ENCODE data around the gene LRRTM3. TPM values are rescaled to one million over a fixed set of nuclear protein-coding genes. Genes with fewer than 3 reads are reported as not detected.

LRRTM3 gene
- total RNA-seq, 2 experiments from 2014 or later: not detected

- H3K4me3 ChIP-seq (ENCODE audit: low read length): no peak overlapping the region
- Mint-ChIP-seq H3K36me3 (ENCODE audit: low read depth) (no peaks in the 10 kb centered on the region), H3K4me1 (ENCODE audit: low read depth) (no peaks in the 10 kb centered on the region), H3K4me3 (no peak overlapping the region), H3K27me3 (no peaks in the 10 kb centered on the region), H3K27ac (no peak overlapping the region), H3K9me3 (no peaks in the 10 kb centered on the region)
- ATAC-seq (ENCODE audit: poor library complexity) (no peak), DNase-seq (no peak)
- no peaks in the 10 kb centered on the region for H3K9me3 ChIP-seq (ENCODE audit: control insufficient read depth in 1 of 2, insufficient read depth in 1 of 2, low read length in 2 of 2)
- H3K27me3 ChIP-seq (ENCODE audit: control insufficient read depth in 1 of 2, insufficient read depth in 2 of 2, low read length in 2 of 2): no peaks in the 10 kb centered on the region
- no peak for TF ChIP-seq CTCF (IDR thresholded peaks at IDR 0.05)
- ChIA-PET POLR2A (no interaction called here), CTCF (interaction anchor here (1.2 kb wide), 1 partner anchor 20 kb away, joined by 3 read pairs; no protein-coding TSS in a partner anchor)
- intact Hi-C loops (cut with DNase I, micrococcal nuclease): no loop called here
- no peaks in the 10 kb centered on the region for H3K36me3 ChIP-seq (ENCODE audit: insufficient read depth, low read length)
- H3K4me1 ChIP-seq (ENCODE audit: insufficient read depth, low read length): no peaks in the 10 kb centered on the region
- H3K27ac ChIP-seq (ENCODE audit: low read depth in 1 of 2, low read length in 2 of 2): no peak overlapping the region
These were observed 15.7 kb downstream of the LRRTM3 start for GRCh38 chr10:66941491-66941890.

- no peak overlapping the region for H3K27ac ChIP-seq (ENCODE audit: low read depth in 1 of 2, low read length in 2 of 2)
- CTCF ChIA-PET: no interaction called here
- H3K4me3 Mint-ChIP-seq: no peak overlapping the region
- ATAC-seq (ENCODE audit: poor library complexity): no peak
- H3K27ac Mint-ChIP-seq: no peak overlapping the region
- no peaks in the 10 kb centered on the region for H3K27me3 Mint-ChIP-seq
- H3K27me3 ChIP-seq (ENCODE audit: control insufficient read depth in 1 of 2, insufficient read depth in 2 of 2, low read length in 2 of 2): no peaks in the 10 kb centered on the region
- H3K4me3 ChIP-seq (ENCODE audit: low read length): no peak overlapping the region
- no peaks in the 10 kb centered on the region for H3K9me3 ChIP-seq (ENCODE audit: control insufficient read depth in 1 of 2, insufficient read depth in 1 of 2, low read length in 2 of 2)
- H3K4me1 ChIP-seq (ENCODE audit: insufficient read depth, low read length): no peaks in the 10 kb centered on the region
- no peaks in the 10 kb centered on the region for H3K4me1 Mint-ChIP-seq (ENCODE audit: low read depth)
- intact Hi-C loops (cut with DNase I, micrococcal nuclease): no loop called here
- no peaks in the 10 kb centered on the region for H3K36me3 ChIP-seq (ENCODE audit: insufficient read depth, low read length)
- no peak for DNase-seq
- no peaks in the 10 kb centered on the region for H3K9me3 Mint-ChIP-seq
- POLR2A ChIA-PET: no interaction called here
- TF ChIP-seq CTCF (IDR thresholded peaks at IDR 0.05): no peak
- no peaks in the 10 kb centered on the region for H3K36me3 Mint-ChIP-seq (ENCODE audit: low read depth)
These were observed 16.6 kb downstream of the LRRTM3 start for GRCh38 chr10:66942407-66942806.

GRCh38 chr10:66943590-66943989 lies 17.8 kb downstream of the LRRTM3 start:
- H3K27ac ChIP-seq (ENCODE audit: low read depth in 1 of 2, low read length in 2 of 2): no peak overlapping the region
- Mint-ChIP-seq H3K27me3 (peaks cover 7% of the 10 kb centered on the region), H3K4me1 (ENCODE audit: low read depth) (no peaks in the 10 kb centered on the region), H3K36me3 (ENCODE audit: low read depth) (no peaks in the 10 kb centered on the region), H3K4me3 (no peak overlapping the region), H3K9me3 (peaks cover under 1% of the 10 kb centered on the region), H3K27ac (no peak overlapping the region)
- no peaks in the 10 kb centered on the region for H3K9me3 ChIP-seq (ENCODE audit: control insufficient read depth in 1 of 2, insufficient read depth in 1 of 2, low read length in 2 of 2)
- no peaks in the 10 kb centered on the region for H3K27me3 ChIP-seq (ENCODE audit: control insufficient read depth in 1 of 2, insufficient read depth in 2 of 2, low read length in 2 of 2)
- POLR2A ChIA-PET: no interaction called here
- no peak for ATAC-seq (ENCODE audit: poor library complexity)
- CTCF ChIA-PET: no interaction called here
- no peak overlapping the region for H3K4me3 ChIP-seq (ENCODE audit: low read length)
- intact Hi-C loops (cut with DNase I, micrococcal nuclease): no loop called here
- no peaks in the 10 kb centered on the region for H3K36me3 ChIP-seq (ENCODE audit: insufficient read depth, low read length)
- DNase-seq: no peak
- H3K4me1 ChIP-seq (ENCODE audit: insufficient read depth, low read length): no peaks in the 10 kb centered on the region
- no peak for TF ChIP-seq CTCF (IDR thresholded peaks at IDR 0.05)

Data from CD4-positive, alpha-beta T cell (primary cell).